HG03442 (cell line): ENCODE data around the gene EPB41L2.
"Not testable (repeated sequence)": the region's sequence is repeated elsewhere in the genome, so short reads cannot be mapped to it uniquely, and the experiment has no call there.

Experiments
- ATAC-seq: cut with Tn5 transposase; IDR thresholded peaks from one replicate; pipeline ENCODE4 v1.9.1; 2021; ENCODE audit warnings: mild to moderate bottlenecking, moderate library complexity; ENCODE audit not compliant: unreplicated experiment

Gene EPB41L2

GRCh38 chr6:130815200-130816071, 247.6 kb downstream of the EPB41L2 start:
- no peak for ATAC-seq

GRCh38 chr6:130814506-130814905, 248.5 kb downstream of the EPB41L2 start:
- no peak for ATAC-seq

DNA sequence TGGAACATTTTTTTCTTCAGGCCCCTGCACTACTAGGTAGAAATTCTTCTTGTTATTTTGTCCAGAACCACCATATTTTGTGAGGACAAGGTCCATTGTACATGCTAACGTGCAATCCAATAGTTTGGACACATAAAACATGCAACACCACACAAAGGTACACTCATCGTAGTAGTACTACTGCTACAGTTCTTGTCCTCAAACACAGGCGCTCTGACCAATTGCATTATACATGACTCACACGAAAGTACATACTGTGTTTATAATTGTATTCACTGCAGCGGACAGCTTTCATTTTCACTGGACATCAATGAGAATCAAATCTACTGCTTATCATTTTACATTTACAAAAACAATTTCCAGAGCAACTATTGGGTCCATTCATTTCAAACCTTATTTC, 251.1 kb downstream of the EPB41L2 start:
- no peak for ATAC-seq

GRCh38 chr6:130810307-130811030, 252.6 kb downstream of the EPB41L2 start:
- ATAC-seq: no peak

DNA sequence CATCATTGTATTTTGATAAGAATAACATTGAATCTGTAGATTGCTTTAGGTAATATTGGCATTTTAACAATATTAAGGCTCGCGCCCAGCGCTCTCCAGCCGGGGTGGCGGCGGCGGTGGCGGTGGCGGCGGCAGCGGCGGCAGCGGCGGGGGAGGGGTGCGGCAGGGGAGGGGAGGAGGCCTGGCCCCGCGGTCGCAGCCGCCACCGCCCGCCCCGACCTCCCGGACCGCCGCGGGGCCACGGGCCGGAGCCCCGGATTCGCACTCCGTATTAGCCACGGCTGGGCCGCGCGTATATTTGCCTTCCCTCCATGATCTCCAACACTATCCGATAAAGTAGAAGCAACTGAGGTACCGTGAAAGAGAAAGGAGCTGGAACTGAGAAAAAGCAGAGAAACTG, 261.7 kb downstream of the EPB41L2 start:
- not testable (repeated sequence) for ATAC-seq

DNA sequence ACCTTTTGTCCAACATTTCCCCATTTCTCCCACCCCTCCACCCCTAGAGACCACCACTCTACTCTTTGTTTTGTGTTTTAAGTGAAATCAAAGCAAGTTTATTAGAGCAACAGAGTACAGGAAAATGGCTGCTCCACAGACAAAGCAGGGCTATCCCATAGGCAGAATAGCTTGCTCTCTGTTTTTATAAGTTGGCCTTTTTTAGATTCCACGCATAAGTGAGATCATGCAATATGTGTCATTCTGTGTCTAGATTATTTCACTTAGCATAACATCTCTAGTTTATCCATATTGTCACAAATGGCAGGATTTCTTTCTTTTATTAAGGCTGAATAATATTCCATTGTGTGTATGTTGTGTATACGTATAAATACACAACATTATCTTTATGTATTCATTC, 266.0 kb downstream of the EPB41L2 start:
- ATAC-seq: no peak

DNA sequence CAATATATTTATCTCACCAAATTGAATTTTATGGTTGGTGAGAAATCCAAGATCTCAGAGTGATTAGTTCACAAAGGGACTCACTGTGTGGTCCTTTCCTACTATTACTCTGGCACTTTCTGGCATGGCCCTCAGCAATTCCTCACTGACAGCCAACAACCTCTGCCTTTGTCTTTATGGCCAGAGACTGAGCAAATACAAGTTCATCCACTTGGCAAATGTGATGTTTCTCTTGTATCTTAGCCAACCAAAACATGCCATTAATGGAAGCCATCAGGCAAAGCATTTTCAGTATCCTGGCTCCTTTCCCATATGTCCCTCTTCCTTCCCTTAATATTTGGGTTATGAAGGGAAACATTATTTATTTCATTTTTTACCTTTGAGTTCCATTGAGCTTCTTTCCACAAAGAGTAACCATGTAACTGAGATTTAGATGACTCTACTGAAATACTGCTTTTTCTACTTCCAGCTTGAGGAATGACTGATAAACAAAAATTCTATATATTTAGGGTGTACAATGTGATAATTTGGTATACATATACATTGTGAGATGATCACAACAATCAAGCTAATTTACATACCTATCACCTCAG, 266.6 kb downstream of the EPB41L2 start:
- ATAC-seq: no peak

- no peak for ATAC-seq
Observed at GRCh38 chr6:130794738-130795137, 268.3 kb downstream of the EPB41L2 start.

- no peak for ATAC-seq
Observed at GRCh38 chr6:130794010-130794697, 268.9 kb downstream of the EPB41L2 start.
